MCF 10A (cell line): Measurements from ENCODE around the gene ROR1. TPM values are rescaled to one million over a fixed set of nuclear protein-coding genes. Genes with fewer than 3 reads are reported as not detected.
"Not testable (repeated sequence)": the region's sequence is repeated elsewhere in the genome, so short reads cannot be mapped to it uniquely, and the experiment has no call there.

Experiments
- BruUV-seq: library from RNA; stranded (reverse); fragments of 400-500 nt; replicated peaks from 2 replicates; lab custom pipeline; 2021; lab: Mats Ljungman, UMichigan
- CTCF ChIA-PET: fragments of 300-600 bp; sonication (Branson Sonifier 250); formaldehyde crosslinking; extraction: SDS; loops from one replicate; lab custom pipeline; 2021; ENCODE audit warnings: antibody characterized with exemption, inconsistent platforms; lab: Yijun Ruan, JAX
- POLR2A ChIA-PET: fragments of 300-600, 350-650 bp; sonication (Branson Sonifier 250); formaldehyde crosslinking; extraction: SDS; loops from one replicate; lab custom pipeline; 2020; ENCODE audit warnings: antibody characterized with exemption, inconsistent platforms; lab: Yijun Ruan, JAX
- DNase-seq: peaks from one replicate; pipeline ENCODE4 v3.0.0-alpha.2; 2018; ENCODE audit not compliant: unreplicated experiment
- H3K27ac Mint-ChIP-seq: one replicate; pipeline ENCODE4 v1.8.0; 2022; ENCODE audit warnings: mild to moderate bottlenecking, low read depth, mixed read lengths; ENCODE audit not compliant: unreplicated experiment
- H3K27me3 Mint-ChIP-seq: one replicate; pipeline ENCODE4 v1.8.0; 2022; ENCODE audit warnings: mixed read lengths; ENCODE audit not compliant: insufficient read depth, unreplicated experiment
- H3K36me3 Mint-ChIP-seq: one replicate; pipeline ENCODE4 v1.8.0; 2022; ENCODE audit warnings: mild to moderate bottlenecking, moderate library complexity, mixed read lengths; ENCODE audit not compliant: insufficient read depth, unreplicated experiment
- H3K4me1 Mint-ChIP-seq: one replicate; pipeline ENCODE4 v1.8.0; 2022; ENCODE audit warnings: mixed read lengths; ENCODE audit not compliant: insufficient read depth, unreplicated experiment
- H3K4me3 Mint-ChIP-seq: one replicate; pipeline ENCODE4 v1.8.0; 2022; ENCODE audit warnings: mild to moderate bottlenecking, moderate library complexity, mixed read lengths; ENCODE audit not compliant: unreplicated experiment
- H3K9me3 Mint-ChIP-seq: one replicate; pipeline ENCODE4 v1.8.0; 2022; ENCODE audit warnings: mixed read lengths; ENCODE audit not compliant: unreplicated experiment
- intact Hi-C: fragments of 100-400 bp; cut with micrococcal nuclease; formaldehyde crosslinking; loops from 2 replicates; pipeline ENCODE4 v1.14.1; 2022
- total RNA-seq: library from RNA; stranded (reverse); gene quantifications from 2 replicates; pipeline ENCODE4 v1.2.3, GENCODE V29; 2022
- TF ChIP-seq, protein P1 (sequence below): fragments of 200-600 bp; IDR thresholded peaks from one replicate; pipeline ENCODE4 v1.8.0; 2022; ENCODE audit warnings: antibody characterized with exemption, mild to moderate bottlenecking; ENCODE audit not compliant: unreplicated experiment

Gene ROR1
- total RNA-seq, 1 experiment from 2014 or later, result 4.6 TPM

DNA sequence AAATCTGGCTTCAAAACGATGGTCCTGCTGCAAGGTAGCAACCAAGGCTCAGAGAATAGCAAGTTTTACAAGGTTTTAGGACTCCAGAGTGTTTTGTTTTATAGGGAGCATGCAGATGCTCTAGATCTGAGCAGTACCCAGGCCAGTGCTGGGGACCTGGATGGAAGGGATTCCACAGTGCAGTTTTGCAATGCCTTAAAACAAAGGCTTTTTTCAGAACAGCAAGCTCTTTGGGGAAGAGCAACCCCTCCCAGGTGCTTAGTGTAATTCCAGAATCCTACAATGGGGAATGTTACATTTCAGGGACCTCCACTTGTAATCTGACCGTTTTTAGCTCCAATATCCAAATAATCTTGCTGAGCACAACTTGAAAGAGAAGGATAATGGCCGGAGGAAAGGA lies 6.7 kb downstream of the ROR1 start:
- TF ChIP-seq, protein P1, sequence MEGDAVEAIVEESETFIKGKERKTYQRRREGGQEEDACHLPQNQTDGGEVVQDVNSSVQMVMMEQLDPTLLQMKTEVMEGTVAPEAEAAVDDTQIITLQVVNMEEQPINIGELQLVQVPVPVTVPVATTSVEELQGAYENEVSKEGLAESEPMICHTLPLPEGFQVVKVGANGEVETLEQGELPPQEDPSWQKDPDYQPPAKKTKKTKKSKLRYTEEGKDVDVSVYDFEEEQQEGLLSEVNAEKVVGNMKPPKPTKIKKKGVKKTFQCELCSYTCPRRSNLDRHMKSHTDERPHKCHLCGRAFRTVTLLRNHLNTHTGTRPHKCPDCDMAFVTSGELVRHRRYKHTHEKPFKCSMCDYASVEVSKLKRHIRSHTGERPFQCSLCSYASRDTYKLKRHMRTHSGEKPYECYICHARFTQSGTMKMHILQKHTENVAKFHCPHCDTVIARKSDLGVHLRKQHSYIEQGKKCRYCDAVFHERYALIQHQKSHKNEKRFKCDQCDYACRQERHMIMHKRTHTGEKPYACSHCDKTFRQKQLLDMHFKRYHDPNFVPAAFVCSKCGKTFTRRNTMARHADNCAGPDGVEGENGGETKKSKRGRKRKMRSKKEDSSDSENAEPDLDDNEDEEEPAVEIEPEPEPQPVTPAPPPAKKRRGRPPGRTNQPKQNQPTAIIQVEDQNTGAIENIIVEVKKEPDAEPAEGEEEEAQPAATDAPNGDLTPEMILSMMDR, result no peak
- no peaks in the 10 kb centered on the region for H3K9me3 Mint-ChIP-seq
- CTCF ChIA-PET, result interaction anchor here (0.7 kb wide), 1 partner anchor 88 kb away, joined by 3 read pairs; no protein-coding TSS in a partner anchor
- BruUV-seq, result no TSS peak
- intact Hi-C loops, result no loop called here
- DNase-seq, result no peak
- H3K36me3 Mint-ChIP-seq, result peaks cover 5% of the 10 kb centered on the region
- H3K4me3 Mint-ChIP-seq, result no peak overlapping the region
- peaks cover 9% of the 10 kb centered on the region for H3K4me1 Mint-ChIP-seq
- no peaks in the 10 kb centered on the region for H3K27me3 Mint-ChIP-seq
- no peak overlapping the region for H3K27ac Mint-ChIP-seq
- POLR2A ChIA-PET, result interaction anchor here (1.3 kb wide), 1 partner anchor 14 kb away, joined by 5 read pairs; no protein-coding TSS in a partner anchor

DNA sequence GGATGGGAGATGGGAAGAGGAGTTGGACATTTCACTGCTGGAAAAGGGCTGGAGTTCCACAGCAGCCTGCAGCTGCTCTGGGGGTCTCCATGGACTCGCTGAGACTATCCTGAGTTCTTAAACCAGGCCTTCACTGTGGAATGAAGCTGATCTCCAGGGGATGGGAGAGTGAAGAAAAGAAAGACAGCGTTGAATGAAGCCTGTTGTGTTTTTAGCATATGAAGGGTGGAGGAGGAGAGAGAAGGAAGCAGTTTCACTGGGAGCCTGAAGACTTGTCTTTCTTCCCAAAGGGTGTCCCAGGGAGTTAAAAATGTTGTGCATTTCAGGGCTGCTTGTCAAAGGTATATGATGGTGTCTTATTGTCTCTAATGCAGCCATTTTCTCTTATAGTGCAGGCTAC lies 9.2 kb downstream of the ROR1 start:
- Mint-ChIP-seq H3K9me3 (no peaks in the 10 kb centered on the region), H3K4me3 (no peak overlapping the region), H3K27me3 (no peaks in the 10 kb centered on the region), H3K4me1 (no peaks in the 10 kb centered on the region), H3K36me3 (peaks cover 5% of the 10 kb centered on the region), H3K27ac (no peak overlapping the region)
- DNase-seq, result no peak
- BruUV-seq, result no TSS peak
- CTCF ChIA-PET, result interaction anchor here (0.6 kb wide), 1 partner anchor 220 kb away, joined by 3 read pairs; no protein-coding TSS in a partner anchor
- POLR2A ChIA-PET, result interaction anchor here (1.3 kb wide), 1 partner anchor 12 kb away, joined by 4 read pairs; no protein-coding TSS in a partner anchor
- TF ChIP-seq, protein P1, result no peak
- intact Hi-C loops, result no loop called here

DNA sequence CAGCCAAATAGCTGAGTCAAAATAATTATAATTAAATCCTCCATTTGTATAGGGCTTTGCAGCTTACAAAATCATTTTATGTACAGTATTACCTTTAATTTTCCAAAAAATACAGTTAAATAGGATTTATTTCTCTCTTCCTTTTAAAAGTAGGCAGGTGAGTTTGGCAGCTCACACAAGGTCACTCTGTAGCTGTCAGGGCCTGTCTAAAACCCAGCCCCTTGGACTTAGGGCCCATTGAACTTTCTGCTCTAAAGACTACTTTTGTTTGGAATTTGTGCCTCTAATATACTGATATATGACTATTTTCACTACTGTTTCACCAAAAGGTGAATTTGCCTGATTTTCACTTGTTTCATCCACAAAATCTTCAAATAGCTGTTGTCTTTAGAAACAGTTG lies 10.3 kb downstream of the ROR1 start:
- TF ChIP-seq, protein P1, result no peak
- intact Hi-C loops, result no loop called here
- H3K9me3 Mint-ChIP-seq, result no peaks in the 10 kb centered on the region
- H3K4me1 Mint-ChIP-seq, result no peaks in the 10 kb centered on the region
- H3K27ac Mint-ChIP-seq, result no peak overlapping the region
- no peaks in the 10 kb centered on the region for H3K27me3 Mint-ChIP-seq
- BruUV-seq, result no TSS peak
- peaks cover 3% of the 10 kb centered on the region for H3K36me3 Mint-ChIP-seq
- ChIA-PET POLR2A (no interaction called here), CTCF (interaction anchor here (1.0 kb wide), 1 partner anchor 27 kb away, joined by 3 read pairs; no protein-coding TSS in a partner anchor)
- DNase-seq, result no peak
- H3K4me3 Mint-ChIP-seq, result no peak overlapping the region

DNA sequence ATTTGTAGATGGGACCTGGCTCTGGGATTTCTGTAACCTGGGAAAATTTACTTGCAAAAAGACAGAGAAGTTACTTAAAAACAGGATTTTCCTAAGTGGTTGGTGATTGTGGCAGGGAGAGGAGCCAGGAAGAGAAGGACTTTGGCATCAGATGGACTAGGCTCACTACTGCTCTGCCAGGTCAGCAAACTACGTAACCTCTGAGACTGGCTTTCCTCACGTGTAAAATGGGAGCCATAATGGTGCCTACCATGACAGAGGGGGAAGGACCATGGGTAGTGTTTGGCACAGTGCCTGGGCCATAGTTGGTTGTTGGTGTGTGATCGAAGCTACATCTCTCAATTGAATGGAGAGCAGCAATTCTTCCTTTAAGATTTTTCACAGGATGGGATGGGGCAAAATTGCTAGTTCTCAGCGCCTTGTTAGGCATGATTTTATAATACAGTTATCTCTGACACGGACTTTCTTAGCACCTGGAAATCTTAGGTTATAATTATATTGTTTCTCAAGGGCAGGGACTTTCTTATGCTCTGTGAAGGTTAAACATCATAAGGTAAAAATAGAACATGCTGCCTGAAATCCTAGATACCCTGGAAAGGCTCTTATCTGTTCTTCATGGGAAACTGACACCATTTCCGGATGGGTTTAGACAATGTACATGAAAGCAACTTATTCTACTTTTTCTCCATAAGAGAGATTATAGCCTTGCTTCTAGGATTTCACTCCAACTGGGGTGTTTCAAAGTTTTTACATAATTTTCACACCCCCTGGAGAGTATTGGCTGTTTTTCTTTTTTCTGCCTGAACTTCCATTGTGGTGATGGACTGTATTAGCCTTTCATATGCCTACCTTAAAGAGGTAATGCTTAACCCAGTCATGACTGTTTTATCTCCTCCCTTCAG lies 10.9 kb downstream of the ROR1 start:
- POLR2A ChIA-PET, result no interaction called here
- TF ChIP-seq, protein P1, result no peak
- H3K4me1 Mint-ChIP-seq, result no peaks in the 10 kb centered on the region
- no peak overlapping the region for H3K27ac Mint-ChIP-seq
- CTCF ChIA-PET, result interaction anchor here (1.0 kb wide), 1 partner anchor 27 kb away, joined by 3 read pairs; no protein-coding TSS in a partner anchor
- H3K9me3 Mint-ChIP-seq, result no peaks in the 10 kb centered on the region
- no peaks in the 10 kb centered on the region for H3K36me3 Mint-ChIP-seq
- H3K4me3 Mint-ChIP-seq, result no peak overlapping the region
- BruUV-seq, result no TSS peak
- intact Hi-C loops, result no loop called here
- no peaks in the 10 kb centered on the region for H3K27me3 Mint-ChIP-seq
- DNase-seq, result no peak

DNA sequence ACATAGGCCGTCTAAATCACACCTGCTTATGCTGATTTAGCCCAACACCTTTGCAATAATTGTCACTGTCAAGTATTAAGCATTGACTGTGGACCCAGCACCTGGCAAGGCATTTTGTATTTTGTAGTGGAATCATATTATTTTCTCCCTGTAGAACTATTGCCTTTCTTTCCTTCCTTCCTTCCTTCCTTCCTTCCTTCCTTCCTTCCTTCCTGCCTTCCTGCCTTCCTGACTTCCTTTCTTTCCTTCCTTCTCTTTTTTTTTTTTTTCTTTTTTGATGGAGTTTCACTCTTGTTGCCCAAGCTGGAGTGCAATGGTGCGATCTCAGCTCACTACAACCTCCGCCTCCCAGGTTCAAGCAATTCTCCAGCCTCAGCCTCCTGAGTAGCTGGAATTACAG lies 13.5 kb downstream of the ROR1 start:
- POLR2A ChIA-PET, BruUV-seq, H3K27ac Mint-ChIP-seq, H3K27me3 Mint-ChIP-seq, H3K4me3 Mint-ChIP-seq, H3K36me3 Mint-ChIP-seq, DNase-seq, H3K9me3 Mint-ChIP-seq, H3K4me1 Mint-ChIP-seq, intact Hi-C loops: not testable (repeated sequence)
- CTCF ChIA-PET, result interaction anchor here (1.0 kb wide), 1 partner anchor 11 kb away, joined by 4 read pairs; no protein-coding TSS in a partner anchor
